ENCODE measurements around the gene RAB5IF.

The RAB5IF gene

GRCh38 chr20:36614781-36615557, 9.4 kb downstream of the RAB5IF start:
- in situ Hi-C loops (cut with MboI; ENCODE audit: low pct_unique_long_range_greater_than_20kb, low sequenced_read_pairs, unreplicated experiment), result loop anchor here (25.0 kb wide), 1 partner anchor 272 kb away; the partner anchor contains the start of gene TLDC2
- no peak for DNase-seq (ENCODE audit: low spot score)

DNA sequence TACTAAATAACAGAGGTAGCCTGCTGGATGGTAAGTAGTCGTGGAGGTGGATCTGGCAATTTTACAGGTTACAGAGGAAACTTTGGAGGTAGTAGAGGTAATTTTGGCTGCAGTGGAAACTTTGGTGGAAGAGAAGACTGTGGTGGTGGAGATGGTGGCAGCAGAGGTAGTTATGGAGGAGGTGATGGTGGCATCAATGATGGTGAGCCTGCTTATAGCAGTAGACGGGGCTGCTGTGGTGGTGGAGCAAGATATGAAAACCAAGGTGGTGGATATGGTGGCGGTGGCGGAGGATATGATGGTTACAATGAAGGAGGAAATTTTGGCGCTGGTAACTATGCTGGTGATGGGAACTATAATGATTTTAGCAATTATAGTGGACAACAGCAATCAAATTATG, 15.3 kb downstream of the RAB5IF start:
- TF ChIP-seq, protein P1, sequence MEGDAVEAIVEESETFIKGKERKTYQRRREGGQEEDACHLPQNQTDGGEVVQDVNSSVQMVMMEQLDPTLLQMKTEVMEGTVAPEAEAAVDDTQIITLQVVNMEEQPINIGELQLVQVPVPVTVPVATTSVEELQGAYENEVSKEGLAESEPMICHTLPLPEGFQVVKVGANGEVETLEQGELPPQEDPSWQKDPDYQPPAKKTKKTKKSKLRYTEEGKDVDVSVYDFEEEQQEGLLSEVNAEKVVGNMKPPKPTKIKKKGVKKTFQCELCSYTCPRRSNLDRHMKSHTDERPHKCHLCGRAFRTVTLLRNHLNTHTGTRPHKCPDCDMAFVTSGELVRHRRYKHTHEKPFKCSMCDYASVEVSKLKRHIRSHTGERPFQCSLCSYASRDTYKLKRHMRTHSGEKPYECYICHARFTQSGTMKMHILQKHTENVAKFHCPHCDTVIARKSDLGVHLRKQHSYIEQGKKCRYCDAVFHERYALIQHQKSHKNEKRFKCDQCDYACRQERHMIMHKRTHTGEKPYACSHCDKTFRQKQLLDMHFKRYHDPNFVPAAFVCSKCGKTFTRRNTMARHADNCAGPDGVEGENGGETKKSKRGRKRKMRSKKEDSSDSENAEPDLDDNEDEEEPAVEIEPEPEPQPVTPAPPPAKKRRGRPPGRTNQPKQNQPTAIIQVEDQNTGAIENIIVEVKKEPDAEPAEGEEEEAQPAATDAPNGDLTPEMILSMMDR (IDR thresholded peaks at IDR 0.05; ENCODE audit: extremely low read depth, insufficient read depth, missing control alignments), result no peak
- no peak for DNase-seq (ENCODE audit: low spot score)
- in situ Hi-C loops (cut with MboI; ENCODE audit: low pct_unique_long_range_greater_than_20kb, low sequenced_read_pairs, unreplicated experiment), result loop anchor here (25.0 kb wide), 1 partner anchor 266 kb away; the partner anchor contains the start of gene TLDC2

More at GRCh38 chr20:36614781-36615557, 9.4 kb downstream of the RAB5IF start:
- TF ChIP-seq, protein P1 (IDR thresholded peaks at IDR 0.05; ENCODE audit: extremely low read depth, insufficient read depth, missing control alignments), result no peak

DNA sequence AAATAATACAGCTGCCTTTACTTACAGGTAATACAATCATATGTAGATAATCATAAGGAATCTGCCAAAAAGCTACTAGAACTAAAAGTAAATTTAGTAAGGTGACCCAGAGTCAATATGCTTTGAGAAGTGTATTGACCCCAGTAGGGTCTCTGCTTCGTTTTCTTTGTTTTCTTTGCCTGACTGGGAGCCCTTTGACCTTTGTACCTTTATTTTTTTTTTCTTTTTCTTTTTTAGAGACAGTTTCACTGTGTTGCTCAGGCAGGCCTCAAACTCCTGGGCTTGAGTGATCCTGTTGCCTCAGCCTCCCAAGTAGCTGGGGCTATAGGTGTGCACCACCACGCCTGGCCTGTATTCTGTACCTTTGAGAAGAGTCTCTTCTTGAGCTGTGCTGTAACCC, 17.9 kb downstream of the RAB5IF start:
- TF ChIP-seq, protein P1 (IDR thresholded peaks at IDR 0.05; ENCODE audit: extremely low read depth, insufficient read depth, missing control alignments), result no peak
- DNase-seq (ENCODE audit: low spot score), result no peak
- in situ Hi-C loops (cut with MboI; ENCODE audit: low pct_unique_long_range_greater_than_20kb, low sequenced_read_pairs, unreplicated experiment), result loop anchor here (25.0 kb wide), 1 partner anchor 264 kb away; the partner anchor contains the start of gene TLDC2

DNA sequence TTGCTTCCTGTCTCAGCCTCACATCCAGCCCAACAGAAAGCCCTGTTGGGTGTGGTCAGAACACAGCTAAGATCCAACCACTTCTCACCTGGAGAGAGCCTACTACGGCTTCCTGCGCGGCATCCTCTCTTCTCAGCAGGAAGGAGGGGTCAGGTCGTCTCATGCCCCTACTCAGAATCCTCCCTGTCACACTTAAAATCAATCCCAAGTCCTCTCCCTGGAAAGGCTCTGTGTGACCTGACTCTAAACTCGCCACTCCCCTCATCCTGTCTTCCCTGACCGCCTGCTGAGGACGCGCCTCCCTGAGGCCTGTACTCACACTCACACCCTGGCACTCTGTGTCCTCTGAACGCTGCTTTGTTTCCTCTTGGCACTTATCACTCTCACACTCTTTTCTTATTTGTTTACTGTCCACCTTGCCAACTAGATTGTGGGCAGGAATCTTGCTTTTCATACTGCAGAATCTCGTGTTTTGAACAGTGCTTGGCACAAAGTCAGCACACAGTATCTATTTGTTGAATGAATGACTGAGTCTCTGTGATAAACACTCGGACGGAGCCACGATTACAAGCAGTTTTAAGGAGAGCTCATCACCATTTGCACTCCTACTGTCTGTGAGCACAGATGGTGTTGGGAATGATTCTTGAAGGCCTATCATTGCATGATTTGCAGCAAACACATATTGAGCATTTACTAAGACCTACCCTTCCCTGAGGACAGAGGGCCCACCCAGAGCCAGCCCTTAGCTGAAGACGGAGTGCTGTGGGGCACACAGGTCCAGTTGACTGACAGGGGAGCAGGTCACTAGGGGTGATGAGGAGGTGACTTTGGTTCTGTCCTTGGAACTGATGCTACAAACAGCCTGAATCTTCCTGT, 18.7 kb downstream of the RAB5IF start:
- TF ChIP-seq, protein P1 (IDR thresholded peaks at IDR 0.05; ENCODE audit: extremely low read depth, insufficient read depth, missing control alignments), result no peak
- DNase-seq (ENCODE audit: low spot score), result no peak
- in situ Hi-C loops (cut with MboI; ENCODE audit: low pct_unique_long_range_greater_than_20kb, low sequenced_read_pairs, unreplicated experiment), result loop anchor here (25.0 kb wide), 1 partner anchor 263 kb away; the partner anchor contains the start of gene TLDC2

DNA sequence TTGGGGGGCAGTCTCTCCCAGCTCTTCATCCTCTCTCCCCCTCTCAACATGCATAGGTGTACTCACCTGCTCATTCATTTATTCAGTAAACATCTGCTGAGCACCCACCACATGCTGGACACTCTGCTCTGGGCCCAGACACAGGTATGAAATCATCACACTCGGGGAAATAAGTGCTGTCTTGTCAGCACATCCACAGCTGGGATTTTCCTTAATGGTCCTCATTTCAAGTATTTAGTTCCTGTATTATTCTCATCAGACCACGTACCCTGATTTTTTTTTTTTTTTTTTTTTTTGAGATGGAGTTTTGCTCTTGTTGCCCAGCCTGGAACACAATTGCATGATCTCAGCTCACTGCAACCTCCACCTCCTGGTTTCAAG, 19.4 kb downstream of the RAB5IF start:
- in situ Hi-C loops (cut with MboI; ENCODE audit: low pct_unique_long_range_greater_than_20kb, low sequenced_read_pairs, unreplicated experiment), result loop anchor here (25.0 kb wide), 1 partner anchor 262 kb away; the partner anchor contains the start of gene TLDC2
- DNase-seq (ENCODE audit: low spot score), result no peak
- TF ChIP-seq, protein P1 (IDR thresholded peaks at IDR 0.05; ENCODE audit: extremely low read depth, insufficient read depth, missing control alignments), result no peak

- in situ Hi-C loops (cut with MboI; ENCODE audit: low pct_unique_long_range_greater_than_20kb, low sequenced_read_pairs, unreplicated experiment), result no loop called here
- no peak for DNase-seq (ENCODE audit: low spot score)
- TF ChIP-seq, protein P1 (IDR thresholded peaks at IDR 0.05; ENCODE audit: extremely low read depth, insufficient read depth, missing control alignments), result no peak
Measured at GRCh38 chr20:36628076-36628475, 22.5 kb downstream of the RAB5IF start.

Measured in GM13977 (cell line).